Neuron (in vitro differentiated cells): ENCODE results near the gene NBEAL1.
"Not testable (repeated sequence)": the region's sequence is repeated elsewhere in the genome, so short reads cannot be mapped to it uniquely, and the experiment has no call there.

Experiments used
- H2AFZ ChIP-seq: one replicate; pipeline ENCODE4 v1.6.1; 2013; ENCODE audit warnings: low read depth, mild to moderate bottlenecking, inconsistent platforms, low read length, moderate library complexity
- H3K27me3 ChIP-seq: one replicate; pipeline ENCODE4 v1.6.1; 2013; ENCODE audit warnings: low read length; ENCODE audit not compliant: insufficient read depth
- H3K36me3 ChIP-seq: one replicate; pipeline ENCODE4 v1.6.1; 2013; ENCODE audit warnings: low read length; ENCODE audit not compliant: insufficient read depth
- H3K4me1 ChIP-seq: one replicate; pipeline ENCODE4 v1.6.1; 2013; ENCODE audit warnings: low read length; ENCODE audit not compliant: insufficient read depth
- H3K4me3 ChIP-seq: 2 replicates; pipeline ENCODE4 v1.5.1; 2013; ENCODE audit warnings: mild to moderate bottlenecking, low read length, moderate library complexity
- H3K9me3 ChIP-seq: one replicate; pipeline ENCODE4 v1.6.1; 2013; ENCODE audit warnings: low read length

NBEAL1 gene

DNA sequence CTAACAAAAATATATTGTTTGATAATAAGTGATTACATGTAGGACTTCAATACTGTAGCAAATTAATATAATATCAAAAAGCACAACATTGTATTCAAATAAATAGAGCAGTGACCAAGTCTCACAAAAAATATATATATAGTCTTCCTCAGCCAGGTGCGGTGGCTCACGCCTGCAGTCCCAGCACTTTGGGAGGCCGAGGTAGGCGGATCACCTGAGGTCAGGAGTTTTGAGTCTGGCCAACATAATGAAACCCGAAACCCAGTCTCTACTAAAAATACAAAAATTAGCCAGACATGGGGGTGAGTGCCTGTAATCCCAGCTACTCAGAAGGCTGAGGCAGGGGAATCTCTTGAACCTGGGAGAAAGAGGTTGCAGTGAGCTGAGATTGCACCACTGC is 148.0 kb downstream of the NBEAL1 start:
- not testable (repeated sequence) for H3K9me3 ChIP-seq, H3K36me3 ChIP-seq, H3K4me1 ChIP-seq, H2AFZ ChIP-seq, H3K4me3 ChIP-seq, H3K27me3 ChIP-seq

DNA sequence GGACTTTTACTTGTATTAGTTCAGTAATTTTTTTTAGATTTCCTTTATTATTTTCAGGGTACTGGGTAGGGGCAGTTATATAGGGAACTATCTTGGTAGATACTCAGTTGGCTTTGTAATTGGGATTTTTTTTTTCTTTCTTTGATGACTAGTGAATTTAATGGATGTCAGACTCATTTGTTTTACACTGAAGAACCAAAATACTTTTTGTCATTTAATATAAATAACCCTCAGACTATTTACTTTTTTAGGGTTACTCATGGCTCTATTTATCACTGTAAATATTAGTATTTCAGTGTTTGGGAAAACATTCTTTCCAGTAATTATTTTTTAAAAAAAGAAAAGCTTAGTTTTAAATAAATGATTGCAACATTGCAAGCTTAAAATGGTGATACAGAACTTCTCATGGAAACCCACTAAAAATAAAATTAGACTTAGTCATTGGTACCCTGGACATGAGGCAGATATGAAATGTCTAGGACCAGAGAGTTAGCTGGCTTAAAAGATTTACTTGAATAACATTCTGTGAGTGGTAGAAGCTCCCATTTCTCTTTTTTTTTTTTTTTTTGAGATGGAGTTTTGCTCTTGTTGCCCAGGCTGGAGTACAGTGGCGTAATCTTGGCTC is 149.7 kb downstream of the NBEAL1 start:
- no peaks in the 10 kb centered on the region for H3K27me3 ChIP-seq
- no peak overlapping the region for H3K4me3 ChIP-seq
- H3K36me3 ChIP-seq, result peaks cover 5% of the 10 kb centered on the region
- no peaks in the 10 kb centered on the region for H3K4me1 ChIP-seq
- no peaks in the 10 kb centered on the region for H3K9me3 ChIP-seq
- H2AFZ ChIP-seq, result no peak overlapping the region

DNA sequence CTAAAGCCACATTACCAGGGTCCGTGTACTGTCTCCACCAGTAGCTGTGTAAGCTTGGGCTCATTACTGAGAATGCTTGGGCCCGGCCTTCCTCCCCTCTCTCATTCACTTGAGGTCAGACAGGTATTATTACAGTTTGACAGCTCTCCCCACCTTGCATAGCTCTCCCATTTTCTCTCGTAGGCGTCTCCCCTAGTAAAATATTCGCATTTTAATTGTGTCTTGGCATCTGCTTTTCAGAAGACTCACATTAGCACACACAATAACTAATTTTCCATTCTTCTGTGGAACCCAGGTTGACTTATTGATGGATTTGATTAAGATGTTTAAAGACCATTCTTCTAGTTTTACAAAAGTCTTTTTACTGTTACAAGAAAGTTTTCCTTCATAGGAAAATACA is 153.1 kb downstream of the NBEAL1 start:
- Histone ChIP-seq H3K4me1 (no peaks in the 10 kb centered on the region), H3K4me3 (no peak overlapping the region), H3K9me3 (no peaks in the 10 kb centered on the region), H2AFZ (no peak overlapping the region), H3K36me3 (peaks cover 5% of the 10 kb centered on the region), H3K27me3 (no peaks in the 10 kb centered on the region)

DNA sequence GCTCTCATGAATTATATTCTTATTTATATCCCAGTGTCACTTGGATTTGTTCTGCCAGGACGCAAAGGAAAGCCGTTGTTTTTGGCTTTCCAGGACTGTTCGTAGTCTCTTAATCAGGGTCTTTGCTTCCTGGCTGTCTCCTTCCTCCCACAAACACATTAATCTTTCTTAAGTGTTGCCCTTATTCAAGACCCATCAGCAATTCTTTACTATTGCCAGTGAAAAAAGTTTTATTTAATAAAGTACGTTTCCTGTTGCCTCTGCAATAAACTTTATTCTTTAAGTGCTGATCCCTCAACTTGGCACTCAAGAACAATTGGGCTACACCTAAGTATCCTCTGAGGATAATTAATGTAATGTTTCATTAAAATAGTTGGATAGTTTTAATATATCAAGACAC is 155.8 kb downstream of the NBEAL1 start:
- Histone ChIP-seq H3K36me3 (peaks cover 7% of the 10 kb centered on the region), H3K27me3 (no peaks in the 10 kb centered on the region), H3K9me3 (no peaks in the 10 kb centered on the region), H3K4me3 (no peak overlapping the region), H3K4me1 (no peaks in the 10 kb centered on the region), H2AFZ (no peak overlapping the region)

DNA sequence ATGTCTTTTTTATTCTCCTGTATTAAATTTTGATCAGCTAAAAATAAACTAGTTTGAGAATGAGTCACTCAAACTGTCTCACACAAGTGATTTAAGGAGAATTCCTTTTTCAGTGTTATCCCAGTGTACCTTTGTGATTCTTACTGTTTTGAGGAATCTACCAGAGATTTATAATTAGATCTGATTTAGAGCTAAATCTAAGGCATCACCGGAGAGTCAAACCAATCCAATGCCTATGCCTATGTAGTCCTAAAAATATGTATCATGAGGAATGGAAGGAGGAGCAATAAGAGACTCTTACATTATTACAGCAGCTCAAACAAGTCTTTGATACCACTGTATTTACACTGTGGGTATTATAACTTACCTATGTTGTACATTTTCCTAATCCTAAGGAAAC is 160.7 kb downstream of the NBEAL1 start:
- Histone ChIP-seq H2AFZ (no peak overlapping the region), H3K9me3 (no peaks in the 10 kb centered on the region), H3K4me1 (no peaks in the 10 kb centered on the region), H3K36me3 (peaks cover 8% of the 10 kb centered on the region), H3K27me3 (no peaks in the 10 kb centered on the region), H3K4me3 (no peak overlapping the region)

DNA sequence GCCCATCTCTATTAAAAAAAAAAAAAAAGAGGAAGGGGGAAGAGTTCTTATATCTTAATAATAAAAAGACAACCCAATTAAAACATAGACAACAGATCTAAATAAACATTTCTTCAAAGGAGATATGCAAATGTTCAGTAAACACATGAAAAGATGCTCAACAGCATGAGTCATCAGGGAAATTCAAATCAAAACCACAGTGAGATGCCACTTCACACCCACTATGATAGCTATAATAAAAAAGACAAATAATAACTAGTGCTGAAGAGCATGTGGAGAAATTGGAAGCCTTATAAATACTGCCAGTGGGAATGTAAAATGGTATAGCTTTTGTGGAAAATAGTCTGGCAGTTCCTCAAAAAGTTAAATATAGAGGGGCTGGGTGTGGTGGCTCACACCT is 162.7 kb downstream of the NBEAL1 start:
- Histone ChIP-seq H3K36me3 (peaks cover 11% of the 10 kb centered on the region), H3K27me3 (no peaks in the 10 kb centered on the region), H3K4me1 (no peaks in the 10 kb centered on the region), H3K9me3 (no peaks in the 10 kb centered on the region), H3K4me3 (no peak overlapping the region), H2AFZ (no peak overlapping the region)

DNA sequence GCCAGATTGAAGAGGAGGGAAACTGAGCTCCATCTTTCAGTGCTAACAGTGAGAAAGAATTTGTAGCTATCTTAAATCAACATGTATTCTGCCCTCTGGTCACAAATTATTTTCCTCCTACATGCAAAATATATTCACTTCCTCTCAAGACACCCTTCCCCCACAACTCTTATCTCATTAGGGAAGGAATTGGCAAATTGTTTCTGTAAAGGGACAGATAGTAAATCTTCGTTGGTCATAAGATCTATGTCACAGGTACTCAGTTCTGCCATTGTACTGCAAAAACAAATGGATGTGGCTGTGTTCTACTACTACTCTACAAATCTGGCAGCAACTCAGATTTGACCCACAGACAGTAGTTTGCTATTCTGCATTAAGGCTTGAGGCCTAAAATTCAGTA is 171.2 kb downstream of the NBEAL1 start:
- Histone ChIP-seq H3K9me3 (peaks cover 2% of the 10 kb centered on the region), H3K27me3 (no peaks in the 10 kb centered on the region), H3K4me1 (no peaks in the 10 kb centered on the region), H2AFZ (no peak overlapping the region), H3K36me3 (peaks cover 13% of the 10 kb centered on the region), H3K4me3 (no peak overlapping the region)

DNA sequence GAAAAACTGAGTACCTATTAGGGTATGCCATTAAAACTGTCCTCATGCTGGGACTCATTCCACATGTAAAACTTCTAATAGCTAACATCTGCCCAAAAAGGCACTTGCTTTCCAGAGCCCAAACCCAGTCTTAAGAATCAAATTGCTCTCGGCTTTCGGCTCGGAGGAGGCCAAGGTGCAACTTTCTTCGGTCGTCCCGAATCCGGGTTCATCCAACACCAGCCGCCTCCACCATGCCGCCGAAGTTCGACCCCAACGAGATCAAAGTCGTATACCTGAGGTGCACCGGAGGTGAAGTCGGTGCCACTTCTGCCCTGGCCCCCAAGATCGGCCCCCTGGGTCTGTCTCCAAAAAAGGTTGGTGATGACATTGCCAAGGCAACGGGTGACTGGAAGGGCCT is 175.9 kb downstream of the NBEAL1 start:
- H3K4me3 ChIP-seq, H2AFZ ChIP-seq, H3K27me3 ChIP-seq, H3K9me3 ChIP-seq, H3K4me1 ChIP-seq: not testable (repeated sequence)
- H3K36me3 ChIP-seq, result peaks cover 18% of the 10 kb centered on the region

DNA sequence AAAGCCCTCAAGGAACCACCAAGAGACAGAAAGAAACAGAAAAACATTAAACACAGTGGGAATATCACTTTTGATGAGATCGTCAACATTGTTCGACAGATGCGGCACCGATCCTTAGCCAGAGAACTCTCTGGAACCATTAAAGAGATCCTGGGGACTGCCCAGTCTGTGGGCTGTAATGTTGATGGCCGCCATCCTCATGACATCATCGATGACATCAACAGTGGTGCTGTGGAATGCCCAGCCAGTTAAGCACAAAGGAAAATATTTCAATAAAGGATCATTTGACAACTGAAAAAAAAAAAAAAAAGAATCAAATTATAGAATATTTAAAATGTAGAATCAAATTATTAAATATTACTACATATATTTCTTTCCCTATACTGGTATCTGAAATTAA is 176.4 kb downstream of the NBEAL1 start:
- H3K4me3 ChIP-seq, H2AFZ ChIP-seq, H3K9me3 ChIP-seq, H3K4me1 ChIP-seq, H3K27me3 ChIP-seq: not testable (repeated sequence)
- H3K36me3 ChIP-seq, result peaks cover 18% of the 10 kb centered on the region

DNA sequence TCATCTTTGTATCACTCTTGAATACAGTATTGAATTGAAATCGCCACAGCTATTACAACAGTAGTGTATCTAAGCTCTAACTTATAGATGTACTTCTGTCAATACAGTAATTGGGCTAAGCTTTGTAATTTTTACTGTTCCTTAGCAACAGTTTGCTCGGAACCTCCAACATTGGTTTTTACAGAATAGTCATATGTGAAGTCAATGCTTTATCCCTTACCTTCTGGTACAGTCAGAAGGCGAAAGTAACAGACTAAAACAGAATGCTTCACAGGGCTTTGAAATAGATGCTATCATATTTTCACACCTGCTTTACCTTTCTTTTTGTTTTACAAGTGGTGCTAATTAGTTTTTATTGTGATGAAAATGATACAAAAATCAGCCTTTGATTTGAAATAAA is 177.3 kb downstream of the NBEAL1 start:
- no peak overlapping the region for H3K4me3 ChIP-seq
- H2AFZ ChIP-seq, result no peak overlapping the region
- peaks cover 2% of the 10 kb centered on the region for H3K9me3 ChIP-seq
- peaks cover 18% of the 10 kb centered on the region for H3K36me3 ChIP-seq
- no peaks in the 10 kb centered on the region for H3K27me3 ChIP-seq
- H3K4me1 ChIP-seq, result no peaks in the 10 kb centered on the region

DNA sequence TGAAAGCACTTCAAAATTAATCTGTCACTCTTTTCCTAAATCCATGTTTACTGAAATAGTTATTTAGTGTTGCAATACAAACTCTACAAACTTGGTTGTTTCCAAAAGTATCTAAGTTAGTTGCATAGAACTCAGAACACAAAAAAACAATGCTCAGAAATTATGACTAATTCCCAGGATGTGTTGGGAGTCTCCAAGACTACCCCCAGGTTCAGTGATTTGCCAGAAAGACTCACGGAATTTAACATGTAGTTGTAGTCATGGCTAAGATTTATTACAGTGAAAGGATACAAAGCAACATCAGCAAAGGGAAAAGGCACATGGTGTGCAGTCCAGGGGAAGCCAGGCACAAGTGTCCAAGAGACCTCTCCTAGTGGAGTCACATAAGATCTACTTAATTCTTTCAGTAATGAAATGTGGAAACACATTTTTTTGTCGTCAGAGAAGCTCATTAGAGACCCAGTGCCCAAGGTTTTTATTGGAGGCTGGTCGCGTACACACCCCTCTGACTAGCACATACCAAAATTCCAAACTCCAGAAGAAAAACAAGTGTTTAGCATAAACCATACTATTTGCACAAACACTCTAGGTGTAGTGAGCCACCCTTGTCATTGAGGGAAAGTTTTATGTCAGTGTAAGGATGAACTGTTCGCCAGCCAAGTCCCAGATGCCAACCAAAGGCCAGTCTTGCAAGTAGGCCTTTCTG is 180.8 kb downstream of the NBEAL1 start:
- H3K4me3 ChIP-seq, result no peak overlapping the region
- H3K27me3 ChIP-seq, result no peaks in the 10 kb centered on the region
- H2AFZ ChIP-seq, result no peak overlapping the region
- H3K4me1 ChIP-seq, result no peaks in the 10 kb centered on the region
- H3K36me3 ChIP-seq, result peaks cover 14% of the 10 kb centered on the region
- peaks cover under 1% of the 10 kb centered on the region for H3K9me3 ChIP-seq

DNA sequence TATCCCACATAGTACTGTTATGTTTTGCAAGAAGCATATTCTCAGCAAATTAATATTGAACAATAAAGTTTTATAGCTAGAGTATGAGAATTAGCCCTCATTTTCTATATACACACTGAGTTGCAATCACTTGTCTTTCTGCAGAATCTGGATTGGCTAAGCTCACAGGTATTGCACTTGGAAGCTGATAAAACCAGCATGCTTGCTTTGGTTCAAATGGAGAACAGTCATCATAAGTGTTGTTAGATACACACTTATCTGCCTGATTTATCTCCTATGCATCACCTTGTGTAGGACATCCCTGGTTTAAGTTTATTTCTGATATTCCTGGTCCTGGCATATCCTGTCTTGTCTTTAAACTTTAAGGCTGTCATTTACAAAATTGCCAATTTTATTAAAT is 186.2 kb downstream of the NBEAL1 start:
- no peak overlapping the region for H2AFZ ChIP-seq
- no peaks in the 10 kb centered on the region for H3K4me1 ChIP-seq
- H3K4me3 ChIP-seq, result no peak overlapping the region
- H3K27me3 ChIP-seq, result no peaks in the 10 kb centered on the region
- peaks cover 12% of the 10 kb centered on the region for H3K36me3 ChIP-seq
- peaks cover 3% of the 10 kb centered on the region for H3K9me3 ChIP-seq

DNA sequence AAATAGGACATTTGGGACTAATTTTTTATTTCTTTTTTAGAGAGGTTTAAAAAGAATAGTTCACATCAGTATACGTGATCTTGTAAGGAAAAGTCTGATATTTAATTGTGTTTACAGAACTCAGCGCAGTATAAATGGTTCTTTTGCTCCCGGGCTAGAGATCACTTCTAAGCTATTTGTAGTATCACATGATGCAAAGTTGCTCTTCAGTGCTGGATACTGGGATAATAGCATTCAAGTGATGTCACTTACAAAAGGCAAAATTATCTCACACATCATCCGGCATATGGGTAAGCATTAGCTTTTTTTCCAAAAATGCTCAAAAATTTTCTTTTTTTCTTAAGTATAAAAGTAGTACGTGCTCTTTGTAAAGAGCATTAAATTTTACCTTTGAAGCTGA is 186.8 kb downstream of the NBEAL1 start:
- H3K36me3 ChIP-seq, result peaks cover 17% of the 10 kb centered on the region
- no peak overlapping the region for H2AFZ ChIP-seq
- peaks cover 5% of the 10 kb centered on the region for H3K9me3 ChIP-seq
- no peak overlapping the region for H3K4me3 ChIP-seq
- H3K27me3 ChIP-seq, result no peaks in the 10 kb centered on the region
- H3K4me1 ChIP-seq, result no peaks in the 10 kb centered on the region

DNA sequence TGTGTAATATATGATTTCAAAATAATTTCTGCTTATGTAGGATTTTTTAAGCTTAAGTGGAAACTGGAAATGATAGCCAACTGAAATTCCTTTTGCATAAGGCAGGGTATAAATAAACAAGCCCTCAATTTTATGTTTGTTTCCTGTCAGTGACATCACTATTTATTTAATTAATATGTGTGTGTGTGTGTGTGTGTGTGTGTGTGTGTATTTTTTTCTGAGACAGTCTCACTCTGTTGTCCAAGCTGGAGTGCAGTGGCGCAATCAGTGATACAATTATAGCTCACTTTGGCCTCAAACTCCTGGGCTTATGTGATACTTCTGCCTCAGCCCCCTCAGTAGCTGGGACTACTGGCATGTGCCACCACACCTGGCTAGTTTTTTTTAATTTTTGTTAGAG is 194.9 kb downstream of the NBEAL1 start:
- no peak overlapping the region for H2AFZ ChIP-seq
- H3K27me3 ChIP-seq, result no peaks in the 10 kb centered on the region
- peaks cover 14% of the 10 kb centered on the region for H3K36me3 ChIP-seq
- H3K4me1 ChIP-seq, result no peaks in the 10 kb centered on the region
- H3K4me3 ChIP-seq, result no peak overlapping the region
- peaks cover 5% of the 10 kb centered on the region for H3K9me3 ChIP-seq
